PFSK-1 (cell line): ENCODE results near the gene OR2A5.

Experiments
- POLR2AphosphoS5 ChIP-seq: IDR thresholded peaks from 2 replicates; pipeline ENCODE4 v1.6.1; 2012; ENCODE audit warnings: low read depth, mild to moderate bottlenecking, control low read depth, low read length, moderate library complexity
- SIN3A ChIP-seq: IDR thresholded peaks from 2 replicates; pipeline ENCODE4 v1.6.1; 2012; ENCODE audit warnings: mild to moderate bottlenecking, low read length, moderate library complexity, borderline replicate concordance; ENCODE audit not compliant: insufficient read depth
- TF ChIP-seq, protein P1 (sequence below), 2 experiments: IDR thresholded peaks; 2 replicates each; pipeline versions ENCODE4 v1.6.1 to v1.8.0; 2011 to 2012; ENCODE audit warnings: low read depth in 2 of 2, low read length in 2 of 2, control low read depth in 1 of 2, inconsistent platforms in 1 of 2, mild to moderate bottlenecking in 1 of 2, moderate library complexity in 1 of 2; ENCODE audit not compliant: insufficient read depth in 1 of 2

DNA sequence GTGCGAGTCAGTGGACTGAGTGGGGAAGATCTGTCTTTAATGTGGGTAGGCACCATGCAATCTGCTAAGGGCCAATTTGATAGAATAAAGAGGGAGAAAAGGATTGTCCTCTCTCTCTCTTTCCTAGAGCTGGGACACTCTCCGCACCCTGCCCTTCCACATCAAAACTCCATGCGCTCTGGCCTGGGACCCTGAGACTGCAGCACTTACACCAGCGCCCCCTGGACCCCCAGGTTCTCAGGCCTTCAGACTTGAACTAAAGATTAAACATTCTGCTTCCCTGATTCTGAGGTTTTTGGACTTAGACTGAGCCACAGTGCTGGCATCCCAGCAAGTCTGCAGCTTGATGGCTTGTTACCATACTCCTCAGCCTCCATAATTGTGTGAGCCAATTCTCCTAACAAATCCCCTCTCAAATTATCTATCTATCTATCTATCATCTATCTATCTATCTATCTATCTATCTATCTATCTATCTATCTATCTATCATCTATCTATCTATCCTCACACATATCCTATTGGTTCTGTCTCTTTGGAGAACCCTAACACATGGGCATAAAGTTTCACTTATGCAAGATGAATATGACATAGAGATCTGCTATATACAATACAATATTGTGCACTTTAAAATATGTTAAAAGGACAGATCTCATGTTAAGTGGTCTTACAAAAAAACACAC lies 22.4 kb upstream of the OR2A5 start:
- no peak for TF ChIP-seq POLR2AphosphoS5
- TF ChIP-seq, protein P1, sequence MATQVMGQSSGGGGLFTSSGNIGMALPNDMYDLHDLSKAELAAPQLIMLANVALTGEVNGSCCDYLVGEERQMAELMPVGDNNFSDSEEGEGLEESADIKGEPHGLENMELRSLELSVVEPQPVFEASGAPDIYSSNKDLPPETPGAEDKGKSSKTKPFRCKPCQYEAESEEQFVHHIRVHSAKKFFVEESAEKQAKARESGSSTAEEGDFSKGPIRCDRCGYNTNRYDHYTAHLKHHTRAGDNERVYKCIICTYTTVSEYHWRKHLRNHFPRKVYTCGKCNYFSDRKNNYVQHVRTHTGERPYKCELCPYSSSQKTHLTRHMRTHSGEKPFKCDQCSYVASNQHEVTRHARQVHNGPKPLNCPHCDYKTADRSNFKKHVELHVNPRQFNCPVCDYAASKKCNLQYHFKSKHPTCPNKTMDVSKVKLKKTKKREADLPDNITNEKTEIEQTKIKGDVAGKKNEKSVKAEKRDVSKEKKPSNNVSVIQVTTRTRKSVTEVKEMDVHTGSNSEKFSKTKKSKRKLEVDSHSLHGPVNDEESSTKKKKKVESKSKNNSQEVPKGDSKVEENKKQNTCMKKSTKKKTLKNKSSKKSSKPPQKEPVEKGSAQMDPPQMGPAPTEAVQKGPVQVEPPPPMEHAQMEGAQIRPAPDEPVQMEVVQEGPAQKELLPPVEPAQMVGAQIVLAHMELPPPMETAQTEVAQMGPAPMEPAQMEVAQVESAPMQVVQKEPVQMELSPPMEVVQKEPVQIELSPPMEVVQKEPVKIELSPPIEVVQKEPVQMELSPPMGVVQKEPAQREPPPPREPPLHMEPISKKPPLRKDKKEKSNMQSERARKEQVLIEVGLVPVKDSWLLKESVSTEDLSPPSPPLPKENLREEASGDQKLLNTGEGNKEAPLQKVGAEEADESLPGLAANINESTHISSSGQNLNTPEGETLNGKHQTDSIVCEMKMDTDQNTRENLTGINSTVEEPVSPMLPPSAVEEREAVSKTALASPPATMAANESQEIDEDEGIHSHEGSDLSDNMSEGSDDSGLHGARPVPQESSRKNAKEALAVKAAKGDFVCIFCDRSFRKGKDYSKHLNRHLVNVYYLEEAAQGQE (IDR thresholded peaks at IDR 0.05; ENCODE audit: insufficient read depth in 1 of 2, low read depth in 2 of 2, low read length in 2 of 2): no peak
- no peak for TF ChIP-seq SIN3A
